AG04450 (cell line): ENCODE results near the gene TICRR. TPM values are rescaled to one million over a fixed set of nuclear protein-coding genes. Genes with fewer than 3 reads are reported as not detected.

Source experiments
- CTCF ChIA-PET: fragments of 300-600, 350-600 bp; formaldehyde crosslinking; extraction: SDS; loops from one replicate; lab custom pipeline; 2022; ENCODE audit warnings: antibody characterized with exemption, inconsistent platforms; lab: Charles Lee
- POLR2A ChIA-PET: fragments of 350-600 bp; formaldehyde crosslinking; extraction: SDS; loops from one replicate; lab custom pipeline; 2021; ENCODE audit warnings: antibody characterized with exemption, inconsistent platforms; lab: Yijun Ruan, JAX
- DNase-seq: peaks from one replicate; pipeline ENCODE4 v3.0.0-alpha.2; 2011; ENCODE audit warnings: low read depth, low spot score
- H3K27ac ChIP-seq: one replicate; pipeline ENCODE4 v1.5.1; 2012; ENCODE audit warnings: low read depth, low read length, control low read depth
- H3K27me3 ChIP-seq: one replicate; pipeline ENCODE4 v1.6.0; 2012; ENCODE audit warnings: low read length; ENCODE audit not compliant: control insufficient read depth, insufficient read depth
- H3K4me3 ChIP-seq: 2 replicates; pipeline ENCODE4 v1.5.1; 2011; ENCODE audit warnings: mild to moderate bottlenecking, low read depth, low read length, control low read depth
- H3K9me3 ChIP-seq: 2 replicates; pipeline ENCODE4 v1.5.1; 2012; ENCODE audit warnings: low read length; ENCODE audit not compliant: control insufficient read depth, insufficient read depth
- CTCF ChIP-seq: IDR thresholded peaks from 2 replicates; pipeline ENCODE4 v1.5.1; 2011; ENCODE audit warnings: low read depth, low read length, control low read depth, inconsistent platforms
- polyA minus RNA-seq: library from RNA; depleted of rRNA, polyadenylated mRNA; stranded (reverse); fragments of >200 nt; gene quantifications from 2 replicates; pipeline ENCODE4 v1.2.3, GENCODE V29; 2011; rRNA and poly(A)+ RNA removed
- polyA plus RNA-seq: library from polyadenylated mRNA; depleted of rRNA; stranded (reverse); fragments of >200 nt; gene quantifications from 2 replicates; pipeline ENCODE4 v1.2.3, GENCODE V29; 2011; rRNA removed

Gene TICRR
- 1.1 and 1.3 TPM in 2 replicates for polyA plus RNA-seq
- polyA minus RNA-seq, result 2.5 and 2.6 TPM in 2 replicates

- peak within 1 kb of the TSS; percentile 77 for H3K4me3 ChIP-seq
- peaks cover 3% of the 10 kb centered on the region for H3K27me3 ChIP-seq
- no peak for TF ChIP-seq CTCF
- no peak within 1 kb of the TSS for H3K27ac ChIP-seq
- H3K9me3 ChIP-seq, result no peaks in the 10 kb centered on the region
- ChIA-PET CTCF (interaction anchor here (0.6 to 1.3 kb wide), 5 partner anchors 9 to 299 kb away, joined by 3 to 4 read pairs (median 3); no protein-coding TSS in a partner anchor), POLR2A (interaction anchor here (0.6 to 1.3 kb wide), 3 partner anchors 11 to 80 kb away, joined by 3 to 4 read pairs (median 3); no protein-coding TSS in a partner anchor)
- peak; percentile 98 for DNase-seq
Observed at GRCh38 chr15:89575146-89575655, at the start of gene TICRR. TSS of gene TICRR (plus strand) at chr15:89575469. CDS start at chr15:89575587, 118 bp downstream.

GRCh38 chr15:89526181-89526580 is 49.1 kb upstream of the TICRR start:
- Histone ChIP-seq H3K27ac (no peak overlapping the region), H3K4me3 (no peak overlapping the region), H3K9me3 (no peaks in the 10 kb centered on the region), H3K27me3 (peaks cover 20% of the 10 kb centered on the region)
- no peak for TF ChIP-seq CTCF
- CTCF ChIA-PET, result no interaction called here
- no peak for DNase-seq
- POLR2A ChIA-PET, result no interaction called here

GRCh38 chr15:89526601-89527441 is 48.4 kb upstream of the TICRR start:
- no peaks in the 10 kb centered on the region for H3K9me3 ChIP-seq
- TF ChIP-seq CTCF, result no peak
- H3K27me3 ChIP-seq, result peaks cover 20% of the 10 kb centered on the region
- ChIA-PET CTCF (no interaction called here), POLR2A (no interaction called here)
- H3K4me3 ChIP-seq, result no peak overlapping the region
- H3K27ac ChIP-seq, result no peak overlapping the region
- no peak for DNase-seq

GRCh38 chr15:89528757-89529352 is 46.4 kb upstream of the TICRR start:
- no peak overlapping the region for H3K4me3 ChIP-seq
- no peak for TF ChIP-seq CTCF
- H3K9me3 ChIP-seq, result no peaks in the 10 kb centered on the region
- POLR2A ChIA-PET, result no interaction called here
- DNase-seq, result no peak
- CTCF ChIA-PET, result no interaction called here
- H3K27ac ChIP-seq, result no peak overlapping the region
- H3K27me3 ChIP-seq, result peaks cover 20% of the 10 kb centered on the region
